ENCODE data around the gene SLC6A1. TPM values are rescaled to one million over a fixed set of nuclear protein-coding genes. Genes with fewer than 3 reads are reported as not detected.

SLC6A1 gene
- total RNA-seq, 2 experiments from 2014 or later = not detected

DNA sequence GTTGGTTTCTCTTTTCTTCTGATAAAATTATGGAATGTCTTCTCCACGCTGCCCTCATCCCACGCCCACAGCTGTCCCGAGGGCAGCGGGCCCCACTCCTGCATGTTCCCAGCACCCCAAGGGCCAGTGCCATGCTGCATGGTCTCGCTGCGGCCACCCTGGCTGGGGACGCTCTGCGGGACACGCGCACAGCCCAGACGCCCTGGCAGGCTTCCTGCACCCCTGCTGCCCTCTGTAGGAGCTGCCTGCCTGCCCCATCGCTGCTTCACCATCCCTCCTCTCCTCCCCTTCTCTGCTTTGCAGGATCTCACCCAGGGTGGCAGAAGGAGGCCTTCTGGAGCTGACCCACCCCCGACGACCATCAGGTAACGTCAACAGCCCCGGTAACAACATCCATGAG lies 22.8 kb downstream of the SLC6A1 start:
- intact Hi-C loops (cut with DNase I, micrococcal nuclease) = no loop called here
- no peaks in the 10 kb centered on the region for H3K36me3 ChIP-seq (ENCODE audit: insufficient read depth, low read length)
- peaks cover 0 to 3% of the 10 kb centered on the region in 2 experiments for H3K27me3 ChIP-seq (ENCODE audit: control insufficient read depth in 1 of 2, insufficient read depth in 2 of 2, low read length in 2 of 2)
- Mint-ChIP-seq H3K36me3 (ENCODE audit: low read depth) (no peaks in the 10 kb centered on the region), H3K27ac (no peak overlapping the region), H3K9me3 (no peaks in the 10 kb centered on the region), H3K27me3 (peaks cover 15% of the 10 kb centered on the region), H3K4me1 (ENCODE audit: low read depth) (no peaks in the 10 kb centered on the region), H3K4me3 (no peak overlapping the region)
- DNase-seq = no peak
- ATAC-seq (ENCODE audit: poor library complexity) = no peak
- ChIA-PET CTCF (no interaction called here), POLR2A (no interaction called here)
- no peak overlapping the region for H3K27ac ChIP-seq (ENCODE audit: low read depth in 1 of 2, low read length in 2 of 2)
- no peaks in the 10 kb centered on the region for H3K4me1 ChIP-seq (ENCODE audit: insufficient read depth, low read length)
- TF ChIP-seq, protein P1, sequence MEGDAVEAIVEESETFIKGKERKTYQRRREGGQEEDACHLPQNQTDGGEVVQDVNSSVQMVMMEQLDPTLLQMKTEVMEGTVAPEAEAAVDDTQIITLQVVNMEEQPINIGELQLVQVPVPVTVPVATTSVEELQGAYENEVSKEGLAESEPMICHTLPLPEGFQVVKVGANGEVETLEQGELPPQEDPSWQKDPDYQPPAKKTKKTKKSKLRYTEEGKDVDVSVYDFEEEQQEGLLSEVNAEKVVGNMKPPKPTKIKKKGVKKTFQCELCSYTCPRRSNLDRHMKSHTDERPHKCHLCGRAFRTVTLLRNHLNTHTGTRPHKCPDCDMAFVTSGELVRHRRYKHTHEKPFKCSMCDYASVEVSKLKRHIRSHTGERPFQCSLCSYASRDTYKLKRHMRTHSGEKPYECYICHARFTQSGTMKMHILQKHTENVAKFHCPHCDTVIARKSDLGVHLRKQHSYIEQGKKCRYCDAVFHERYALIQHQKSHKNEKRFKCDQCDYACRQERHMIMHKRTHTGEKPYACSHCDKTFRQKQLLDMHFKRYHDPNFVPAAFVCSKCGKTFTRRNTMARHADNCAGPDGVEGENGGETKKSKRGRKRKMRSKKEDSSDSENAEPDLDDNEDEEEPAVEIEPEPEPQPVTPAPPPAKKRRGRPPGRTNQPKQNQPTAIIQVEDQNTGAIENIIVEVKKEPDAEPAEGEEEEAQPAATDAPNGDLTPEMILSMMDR (IDR thresholded peaks at IDR 0.05) = no peak
- no peak overlapping the region for H3K4me3 ChIP-seq (ENCODE audit: low read length)
- peaks cover 0 to 14% of the 10 kb centered on the region in 2 experiments for H3K9me3 ChIP-seq (ENCODE audit: control insufficient read depth in 1 of 2, insufficient read depth in 1 of 2, low read length in 2 of 2)

DNA sequence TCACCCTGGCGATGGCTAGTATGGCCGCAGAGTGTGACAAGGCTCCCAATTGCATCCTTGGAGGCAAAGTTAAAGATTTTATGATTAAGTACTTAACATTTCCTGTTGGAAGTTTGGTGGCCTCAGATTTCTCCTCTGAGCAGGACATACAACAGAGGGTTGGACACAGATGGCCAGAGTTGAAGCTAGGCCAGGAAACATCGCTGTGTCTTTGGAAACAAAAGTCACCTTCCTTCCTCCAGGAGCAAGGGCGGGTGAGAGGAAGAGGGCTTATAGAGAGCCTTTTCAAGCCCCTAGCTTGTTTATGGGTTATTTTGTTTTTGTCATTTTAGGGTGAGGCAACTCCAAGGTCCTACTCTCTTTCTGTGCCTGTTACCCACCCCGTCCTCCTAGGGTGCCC lies 24.2 kb downstream of the SLC6A1 start:
- CTCF ChIA-PET = no interaction called here
- POLR2A ChIA-PET = no interaction called here
- TF ChIP-seq, protein P1 (IDR thresholded peaks at IDR 0.05) = no peak
- Mint-ChIP-seq H3K36me3 (ENCODE audit: low read depth) (no peaks in the 10 kb centered on the region), H3K4me1 (ENCODE audit: low read depth) (no peaks in the 10 kb centered on the region), H3K27ac (no peak overlapping the region), H3K9me3 (no peaks in the 10 kb centered on the region), H3K4me3 (no peak overlapping the region), H3K27me3 (peaks cover 23% of the 10 kb centered on the region)
- Histone ChIP-seq H3K27me3 (ENCODE audit: control insufficient read depth in 1 of 2, insufficient read depth in 2 of 2, low read length in 2 of 2) (peaks cover 3 to 4% of the 10 kb centered on the region in 2 experiments), H3K36me3 (ENCODE audit: insufficient read depth, low read length) (no peaks in the 10 kb centered on the region), H3K27ac (ENCODE audit: low read depth in 1 of 2, low read length in 2 of 2) (no peak overlapping the region), H3K9me3 (ENCODE audit: control insufficient read depth in 1 of 2, insufficient read depth in 1 of 2, low read length in 2 of 2) (peaks cover 0 to 9% of the 10 kb centered on the region in 2 experiments), H3K4me1 (ENCODE audit: insufficient read depth, low read length) (no peaks in the 10 kb centered on the region), H3K4me3 (ENCODE audit: low read length) (no peak overlapping the region)
- DNase-seq (no peak), ATAC-seq (ENCODE audit: poor library complexity) (no peak)
- intact Hi-C loops (cut with DNase I, micrococcal nuclease) = no loop called here

DNA sequence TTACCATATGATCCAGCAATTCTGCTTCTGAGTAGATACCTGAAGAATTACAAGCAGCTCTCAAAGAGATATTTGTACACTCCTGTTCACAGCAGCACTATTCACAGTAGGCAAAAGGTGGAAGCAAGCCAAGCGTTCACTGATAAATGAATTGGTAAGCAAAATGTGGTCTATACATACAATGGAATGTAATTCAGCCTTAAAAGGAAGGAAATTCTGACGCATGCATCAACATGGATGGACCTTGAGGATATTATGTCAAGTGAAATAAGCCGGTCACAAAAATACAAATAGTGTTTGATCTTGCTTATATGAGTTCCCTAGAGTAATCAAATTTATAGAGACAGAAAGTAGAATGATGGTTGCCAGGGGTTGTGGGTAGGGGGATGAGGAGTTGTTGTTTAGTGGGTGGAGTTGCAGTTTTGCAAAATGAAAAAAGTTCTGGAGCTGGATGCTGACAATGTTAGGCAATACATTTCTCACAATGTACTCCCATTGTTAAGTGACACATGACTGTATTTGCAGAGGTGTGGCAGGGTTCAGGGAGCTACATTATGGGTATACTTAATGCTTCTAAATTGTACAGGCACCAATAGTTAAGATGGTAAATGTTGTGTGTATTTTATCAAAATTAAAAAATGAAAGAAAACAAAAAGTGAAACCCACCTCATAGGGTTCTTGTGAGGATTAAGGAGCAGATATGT lies 26.7 kb downstream of the SLC6A1 start:
- ChIA-PET CTCF (no interaction called here), POLR2A (no interaction called here)
- H3K4me1 ChIP-seq (ENCODE audit: insufficient read depth, low read length) = no peaks in the 10 kb centered on the region
- H3K27me3 Mint-ChIP-seq = peaks cover 25% of the 10 kb centered on the region
- TF ChIP-seq, protein P1 (IDR thresholded peaks at IDR 0.05) = no peak
- H3K4me3 Mint-ChIP-seq = no peak overlapping the region
- H3K9me3 ChIP-seq (ENCODE audit: control insufficient read depth in 1 of 2, insufficient read depth in 1 of 2, low read length in 2 of 2) = peaks cover 0 to 9% of the 10 kb centered on the region in 2 experiments
- H3K36me3 Mint-ChIP-seq (ENCODE audit: low read depth) = no peaks in the 10 kb centered on the region
- no peak for ATAC-seq (ENCODE audit: poor library complexity)
- no peak for DNase-seq
- no peak overlapping the region for H3K27ac Mint-ChIP-seq
- intact Hi-C loops (cut with DNase I, micrococcal nuclease) = no loop called here
- no peaks in the 10 kb centered on the region for H3K9me3 Mint-ChIP-seq
- H3K36me3 ChIP-seq (ENCODE audit: insufficient read depth, low read length) = no peaks in the 10 kb centered on the region
- peaks cover 3 to 4% of the 10 kb centered on the region in 2 experiments for H3K27me3 ChIP-seq (ENCODE audit: control insufficient read depth in 1 of 2, insufficient read depth in 2 of 2, low read length in 2 of 2)
- no peaks in the 10 kb centered on the region for H3K4me1 Mint-ChIP-seq (ENCODE audit: low read depth)
- H3K4me3 ChIP-seq (ENCODE audit: low read length) = no peak overlapping the region
- H3K27ac ChIP-seq (ENCODE audit: low read depth in 1 of 2, low read length in 2 of 2) = no peak overlapping the region

Measured in CD4-positive, alpha-beta T cell (primary cell).